ENCODE measurements around the gene SEC14L5.

DNA sequence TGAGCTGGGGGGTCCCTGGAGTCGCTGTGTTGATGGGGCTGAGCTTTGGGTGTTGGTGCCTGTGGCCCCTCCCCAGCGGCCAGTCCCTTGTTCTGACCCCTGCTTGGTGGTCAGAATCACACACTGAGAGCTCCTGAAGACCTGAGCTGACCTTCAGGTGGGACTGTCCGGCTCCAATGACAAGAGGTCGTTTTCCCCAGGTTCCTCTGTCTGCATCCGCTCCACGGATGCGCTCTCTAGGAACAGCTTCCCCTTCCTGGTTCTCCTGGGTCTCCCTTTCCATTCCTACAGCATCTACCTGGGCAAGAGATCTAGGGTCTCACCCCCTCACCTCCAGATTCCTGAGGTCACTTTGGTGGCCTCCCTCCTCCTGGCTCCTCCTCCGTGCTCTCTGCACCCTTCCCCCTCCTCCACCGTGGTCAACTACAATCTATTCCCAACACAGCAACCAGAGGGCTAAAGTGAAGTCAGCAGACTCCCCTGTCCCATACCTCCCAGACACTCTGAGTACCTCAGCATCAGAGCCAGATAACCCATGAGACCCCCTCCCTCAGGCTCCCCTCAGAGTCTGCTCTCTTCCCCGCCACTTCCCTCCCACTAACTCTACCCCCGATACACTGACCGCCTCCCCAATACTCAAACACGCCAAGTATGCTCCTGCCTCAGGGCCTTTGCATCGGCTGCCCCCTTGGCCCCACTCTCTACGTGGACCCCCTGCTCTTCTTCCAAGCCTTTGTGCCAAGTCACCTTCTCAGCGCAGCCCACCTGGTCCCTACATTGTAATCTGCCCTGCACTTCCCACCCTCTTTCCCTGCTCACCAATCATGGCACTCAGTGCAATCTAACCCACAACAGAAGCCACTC is 9.0 kb upstream of the SEC14L5 start:
- TF ChIP-seq CTBP1 (IDR thresholded peaks at IDR 0.05; ENCODE audit: borderline replicate concordance) (no peak), SUZ12 (IDR thresholded peaks at IDR 0.05) (no peak), FOXM1 (IDR thresholded peaks at IDR 0.05; ENCODE audit: borderline replicate concordance) (no peak), ARNT (IDR thresholded peaks at IDR 0.05) (no peak), LEF1 (IDR thresholded peaks at IDR 0.05; ENCODE audit: borderline replicate concordance) (no peak), FOXA1 (IDR thresholded peaks at IDR 0.05) (no peak), NFRKB (IDR thresholded peaks at IDR 0.05) (no peak)
